Measurements from ENCODE around the gene MBD3.

DNA sequence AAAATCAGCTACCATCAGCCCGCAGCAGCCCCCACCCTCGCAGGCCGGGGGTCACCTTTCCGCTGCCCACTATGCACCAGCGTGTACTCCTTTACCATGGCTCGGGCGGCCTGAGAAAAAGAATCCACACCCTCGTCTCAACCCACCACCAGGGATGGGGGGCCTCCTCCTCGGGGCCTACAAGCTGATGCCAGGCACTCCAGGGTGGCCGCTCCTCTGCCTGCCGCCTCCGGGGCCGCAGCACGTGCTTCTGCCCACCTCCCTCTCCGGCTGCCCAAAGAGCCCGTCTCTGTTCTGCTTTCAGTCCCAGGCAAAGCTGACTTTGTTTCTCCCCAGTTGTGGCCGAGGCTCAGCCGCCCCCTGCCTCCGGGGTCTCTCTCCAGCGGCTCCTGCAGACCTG, 13.4 kb downstream of the MBD3 start:
- TF ChIP-seq POLR2A (IDR thresholded peaks at IDR 0.05; ENCODE audit: low read depth, low read length): no peak
- TF ChIP-seq POLR2AphosphoS5 (IDR thresholded peaks at IDR 0.05; ENCODE audit: low read depth, low read length): no peak
- TF ChIP-seq TAF1 (IDR thresholded peaks at IDR 0.05; ENCODE audit: borderline replicate concordance, low read depth, low read length): no peak

Measured in GM12892 (cell line).